ENCODE data around the gene FHIT. TPM values are rescaled to one million over a fixed set of nuclear protein-coding genes. Genes with fewer than 3 reads are reported as not detected.

Gene FHIT
- total and polyA plus RNA-seq, 7 donors: 2.4 to 10.2 (median 6.1) TPM

- Histone ChIP-seq H3K27ac (no peak overlapping the region), H3K4me3 (no peak overlapping the region), H3K4me1 (peaks cover 0 to 6% (median 0%) of the 10 kb centered on the region in 4 donors), H3K27me3 (no peaks in the 10 kb centered on the region), H3K36me3 (no peaks in the 10 kb centered on the region), H3K9me3 (no peaks in the 10 kb centered on the region)
- 90 to 92% methylated on average over 3 of the region's 3 CpGs for WGBS, 2 donors
- TF ChIP-seq POLR2AphosphoS5 (IDR thresholded peaks at IDR 0.05) (no peak), POLR2A (IDR thresholded peaks at IDR 0.05) (no peak), EP300 (IDR thresholded peaks at IDR 0.05) (no peak), CTCF (IDR thresholded peaks at IDR 0.05) (no peak)
- DNase-seq: no peak
- intact Hi-C loops (cut with DNase I): no loop called here
Observed at GRCh38 chr3:61178167-61178566, 73.1 kb downstream of the FHIT start.

- no peak overlapping the region for H3K4me3 ChIP-seq
- intact Hi-C loops (cut with DNase I): no loop called here
Observed at GRCh38 chr3:61177450-61177849, 73.8 kb downstream of the FHIT start.

GRCh38 chr3:61173676-61174075 lies 77.6 kb downstream of the FHIT start:
- Histone ChIP-seq H3K4me1 (peaks cover 0 to 6% (median 0%) of the 10 kb centered on the region in 4 donors), H3K9me3 (no peaks in the 10 kb centered on the region), H3K36me3 (no peaks in the 10 kb centered on the region), H3K27me3 (no peaks in the 10 kb centered on the region), H3K27ac (no peak overlapping the region), H3K4me3 (no peak overlapping the region)
- intact Hi-C loops (cut with DNase I): no loop called here
- no peak for TF ChIP-seq POLR2AphosphoS5 (IDR thresholded peaks at IDR 0.05)
- no peak for TF ChIP-seq POLR2A (IDR thresholded peaks at IDR 0.05)
- no peak for TF ChIP-seq EP300 (IDR thresholded peaks at IDR 0.05)
- no peak for TF ChIP-seq CTCF (IDR thresholded peaks at IDR 0.05)
- DNase-seq: no peak

More at GRCh38 chr3:61177450-61177849, 73.8 kb downstream of the FHIT start:
- Histone ChIP-seq H3K27me3 (no peaks in the 10 kb centered on the region), H3K27ac (no peak overlapping the region), H3K36me3 (no peaks in the 10 kb centered on the region), H3K4me1 (peaks cover 0 to 6% (median 0%) of the 10 kb centered on the region in 4 donors), H3K9me3 (no peaks in the 10 kb centered on the region)
- DNase-seq: no peak
- 90 to 94% methylated on average over 2 of the region's 2 CpGs for WGBS, 2 donors
- no peak for TF ChIP-seq POLR2A (IDR thresholded peaks at IDR 0.05)

GRCh38 chr3:61172684-61173083 lies 78.6 kb downstream of the FHIT start:
- WGBS, 2 donors: 46 to 50% methylated on average over 2 of the region's 2 CpGs
- no peaks in the 10 kb centered on the region for H3K9me3 ChIP-seq
- TF ChIP-seq CTCF (IDR thresholded peaks at IDR 0.05) (no peak), POLR2AphosphoS5 (IDR thresholded peaks at IDR 0.05) (no peak), EP300 (IDR thresholded peaks at IDR 0.05) (no peak), POLR2A (IDR thresholded peaks at IDR 0.05) (no peak)
- no peak overlapping the region for H3K27ac ChIP-seq
- H3K36me3 ChIP-seq: no peaks in the 10 kb centered on the region
- no peak overlapping the region for H3K4me3 ChIP-seq
- intact Hi-C loops (cut with DNase I): no loop called here
- DNase-seq: no peak
- peaks cover 0 to 6% (median 0%) of the 10 kb centered on the region in 4 donors for H3K4me1 ChIP-seq
- H3K27me3 ChIP-seq: no peaks in the 10 kb centered on the region

GRCh38 chr3:61172203-61172602 lies 79.0 kb downstream of the FHIT start:
- Histone ChIP-seq H3K9me3 (no peaks in the 10 kb centered on the region), H3K27me3 (no peaks in the 10 kb centered on the region), H3K4me3 (no peak overlapping the region), H3K36me3 (no peaks in the 10 kb centered on the region), H3K4me1 (peaks cover 0 to 6% (median 0%) of the 10 kb centered on the region in 4 donors), H3K27ac (no peak overlapping the region)
- TF ChIP-seq EP300 (IDR thresholded peaks at IDR 0.05) (no peak), CTCF (IDR thresholded peaks at IDR 0.05) (no peak), POLR2AphosphoS5 (IDR thresholded peaks at IDR 0.05) (no peak), POLR2A (IDR thresholded peaks at IDR 0.05) (no peak)
- intact Hi-C loops (cut with DNase I): no loop called here
- DNase-seq: no peak
- WGBS, 2 donors: 88 to 92% methylated on average over 1 of the region's 1 CpG
